Fibroblast of upper back skin (primary cell): Measurements from ENCODE around the gene C10orf105.
A peak's percentile ranks its signal among the peaks of the same experiment; 100 is the strongest.

Experiments used
- DNase-seq: peaks from one replicate; pipeline ENCODE4 v3.0.0-alpha.2; 2013

Gene C10orf105

GRCh38 chr10:71719464-71720201 lies at the start of gene C10orf105:
Gene C10orf105 (minus strand): TSS chr10:71719778. CDS start chr10:71716337, 3,441 bp downstream.
- no peak for DNase-seq

GRCh38 chr10:71767420-71768035 lies 48.0 kb upstream of the C10orf105 start:
- peak; percentile 31 for DNase-seq

- peak; percentile 93 for DNase-seq
These were observed 47.3 kb upstream of the C10orf105 start for GRCh38 chr10:71766717-71767419.

GRCh38 chr10:71765906-71766716 lies 46.5 kb upstream of the C10orf105 start:
- DNase-seq: no peak

- DNase-seq: peak; percentile 46
These were observed 45.8 kb upstream of the C10orf105 start for GRCh38 chr10:71765176-71765904.

GRCh38 chr10:71763352-71764127 lies 44.0 kb upstream of the C10orf105 start:
- peak; percentile 24 for DNase-seq

- no peak for DNase-seq
These were observed 42.7 kb upstream of the C10orf105 start for GRCh38 chr10:71762324-71762723.

GRCh38 chr10:71761541-71762113 lies 42.0 kb upstream of the C10orf105 start:
- no peak for DNase-seq

GRCh38 chr10:71761105-71761511 lies 41.5 kb upstream of the C10orf105 start:
- DNase-seq: no peak

GRCh38 chr10:71757399-71757922 lies 37.9 kb upstream of the C10orf105 start:
- DNase-seq: no peak

- DNase-seq: peak; percentile 54
These were observed 37.0 kb upstream of the C10orf105 start for GRCh38 chr10:71756311-71757191.

- DNase-seq: no peak
These were observed 35.8 kb upstream of the C10orf105 start for GRCh38 chr10:71755179-71755879.

- no peak for DNase-seq
These were observed 35.0 kb upstream of the C10orf105 start for GRCh38 chr10:71754562-71754961.

GRCh38 chr10:71753960-71754505 lies 34.5 kb upstream of the C10orf105 start:
- DNase-seq: no peak

GRCh38 chr10:71753091-71753959 lies 33.7 kb upstream of the C10orf105 start:
- no peak for DNase-seq

GRCh38 chr10:71752391-71753090 lies 33.0 kb upstream of the C10orf105 start:
- no peak for DNase-seq
